Testis (tissue), 2 donors: ENCODE measurements around the gene MAN2B2.

Experiments
- CTCF ChIP-seq, 3 experiments: fragments of 450-650 bp in 2 of 3; fragments of 200-600 bp in 1 of 3; sonication (generic) in 1 of 3; IDR thresholded peaks; one replicate each; pipeline ENCODE4 v1.5.1; 2016 to 2019; ENCODE audit warnings: antibody characterized with exemption in 3 of 3, mild to moderate bottlenecking in 2 of 3, moderate library complexity in 1 of 3
- POLR2A ChIP-seq: fragments of 450-650 bp; IDR thresholded peaks from one replicate; pipeline ENCODE4 v1.6.1; 2017; ENCODE audit warnings: antibody characterized with exemption, mild to moderate bottlenecking, moderate library complexity

DNA sequence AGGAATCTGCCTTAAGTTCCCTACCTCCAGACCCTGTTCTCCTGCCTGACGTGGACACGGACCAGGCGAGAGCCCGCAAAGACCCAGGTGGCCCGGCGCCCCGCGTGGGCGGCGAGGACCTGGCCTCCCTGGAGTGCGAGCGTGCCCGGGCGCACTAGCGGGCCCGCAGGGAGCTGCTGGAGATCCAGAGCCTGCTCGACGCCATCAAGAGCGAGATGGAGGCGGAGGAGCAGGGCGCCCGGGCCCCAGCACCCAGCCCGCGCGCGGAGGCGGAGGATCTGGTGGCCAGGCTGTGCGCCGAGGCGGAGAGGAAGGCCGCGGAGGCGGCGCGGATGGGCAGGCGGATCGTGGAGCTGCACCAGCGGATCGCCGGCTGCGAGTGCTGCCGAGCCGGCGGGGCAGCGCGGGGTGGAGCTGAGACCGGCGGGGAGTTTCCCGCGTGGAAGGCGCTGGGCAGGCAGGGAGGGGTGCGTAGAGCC lies 83.6 kb downstream of the MAN2B2 start:
- TF ChIP-seq CTCF (IDR thresholded peaks at IDR 0.05) (no peak), POLR2A (no peak)
